ENCODE measurements around the gene F5. TPM values are rescaled to one million over a fixed set of nuclear protein-coding genes. Genes with fewer than 3 reads are reported as not detected.

F5 gene
- total and polyA plus RNA-seq, 2 of the 13 experiments (the other 11 are each of a cell fraction or from before 2014, with no cell fraction given): 38.3 to 64.0 TPM

DNA sequence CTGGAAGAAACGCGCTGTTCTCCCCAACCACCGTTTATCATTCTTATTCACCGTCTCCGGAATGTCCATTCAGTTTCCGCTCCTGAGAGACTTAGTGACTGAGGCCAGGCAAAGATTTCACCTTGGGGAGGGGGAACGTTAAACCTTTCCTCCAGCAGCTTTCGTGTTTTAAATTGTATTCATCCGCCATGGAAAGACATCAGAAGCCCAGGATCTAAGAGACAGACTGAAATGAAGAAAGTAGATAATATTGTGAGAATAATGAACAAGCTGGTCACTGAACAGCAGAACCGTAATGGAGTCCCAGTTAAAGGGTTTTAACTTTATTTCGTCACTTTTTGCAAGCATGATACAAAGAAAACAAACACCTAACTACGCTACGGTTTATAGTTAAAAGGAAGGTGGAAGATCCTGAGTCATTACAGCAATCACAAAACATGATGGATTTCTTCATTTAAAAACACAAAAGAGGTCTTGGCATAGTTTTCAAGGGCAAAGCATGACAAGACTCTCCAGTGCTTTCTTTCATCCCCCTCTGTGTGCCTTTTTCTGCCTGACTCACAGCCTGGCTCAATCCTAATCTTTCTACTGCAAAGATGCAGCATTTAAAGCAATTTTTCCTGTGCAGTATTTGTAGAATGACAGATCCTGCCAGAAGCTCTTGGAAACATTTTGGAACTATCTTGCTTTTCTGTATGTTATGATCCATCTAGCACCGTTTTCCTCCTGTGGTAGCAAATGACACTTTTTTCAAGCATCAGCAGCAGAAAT, 99.8 kb downstream of the F5 start (continued):
- TF ChIP-seq ATF7 (IDR thresholded peaks at IDR 0.05): no peak
- TF ChIP-seq ATF7 (CRISPR knock-in tag; IDR thresholded peaks at IDR 0.05): no peak
- TF ChIP-seq SMAD1 (CRISPR knock-in tag; IDR thresholded peaks at IDR 0.05; ENCODE audit: borderline replicate concordance, low read depth): no peak
- TF ChIP-seq ZNF564 (CRISPR knock-in tag; IDR thresholded peaks at IDR 0.05): no peak; the same call in 1 of the 2 replicates
- TF ChIP-seq RFX3 (CRISPR knock-in tag; IDR thresholded peaks at IDR 0.05): no peak
- TF ChIP-seq CTCF (CRISPR knock-in tag; IDR thresholded peaks at IDR 0.05): no peak
- TF ChIP-seq ARNT2 (CRISPR knock-in tag; IDR thresholded peaks at IDR 0.05; ENCODE audit: low read depth): no peak
- no peak for TF ChIP-seq DR1 (CRISPR knock-in tag; IDR thresholded peaks at IDR 0.05)
- no peak for TF ChIP-seq ZNF230 (CRISPR knock-in tag; IDR thresholded peaks at IDR 0.05)
- no peak for TF ChIP-seq EP300 (IDR thresholded peaks at IDR 0.05; ENCODE audit: low read depth in 2 of 2, low read length in 2 of 2)
- no peak for TF ChIP-seq EP300 (CRISPR knock-in tag; IDR thresholded peaks at IDR 0.05; ENCODE audit: borderline replicate concordance)
- no peak for TF ChIP-seq SMAD9 (CRISPR knock-in tag; IDR thresholded peaks at IDR 0.05)
- TF ChIP-seq GATAD1 (CRISPR knock-in tag; IDR thresholded peaks at IDR 0.05): no peak
- TF ChIP-seq ZNF747 (CRISPR knock-in tag; IDR thresholded peaks at IDR 0.05; ENCODE audit: borderline replicate concordance): 0 out of 2 replicates have a peak, but pooled peaks have one; percentile 8
- no peak for TF ChIP-seq AHR (CRISPR knock-in tag; IDR thresholded peaks at IDR 0.05)
- no peak for TF ChIP-seq SMYD3 (CRISPR knock-in tag; IDR thresholded peaks at IDR 0.05)
- TF ChIP-seq, protein P1, sequence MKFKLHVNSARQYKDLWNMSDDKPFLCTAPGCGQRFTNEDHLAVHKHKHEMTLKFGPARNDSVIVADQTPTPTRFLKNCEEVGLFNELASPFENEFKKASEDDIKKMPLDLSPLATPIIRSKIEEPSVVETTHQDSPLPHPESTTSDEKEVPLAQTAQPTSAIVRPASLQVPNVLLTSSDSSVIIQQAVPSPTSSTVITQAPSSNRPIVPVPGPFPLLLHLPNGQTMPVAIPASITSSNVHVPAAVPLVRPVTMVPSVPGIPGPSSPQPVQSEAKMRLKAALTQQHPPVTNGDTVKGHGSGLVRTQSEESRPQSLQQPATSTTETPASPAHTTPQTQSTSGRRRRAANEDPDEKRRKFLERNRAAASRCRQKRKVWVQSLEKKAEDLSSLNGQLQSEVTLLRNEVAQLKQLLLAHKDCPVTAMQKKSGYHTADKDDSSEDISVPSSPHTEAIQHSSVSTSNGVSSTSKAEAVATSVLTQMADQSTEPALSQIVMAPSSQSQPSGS (CRISPR knock-in tag; IDR thresholded peaks at IDR 0.05): no peak
- no peak for TF ChIP-seq SOX13 (IDR thresholded peaks at IDR 0.05)
- TF ChIP-seq SOX13 (CRISPR knock-in tag; conservative IDR thresholded peaks at IDR 0.05 in 1 of 2, IDR thresholded peaks at IDR 0.05 in 1 of 2): no peak
- no peak for TF ChIP-seq ESRRA (CRISPR knock-in tag; IDR thresholded peaks at IDR 0.05; ENCODE audit: low read depth)
- 0 out of 2 replicates have a peak, but pooled peaks have one; percentile 1 for TF ChIP-seq ZNF556 (CRISPR knock-in tag; IDR thresholded peaks at IDR 0.05; ENCODE audit: borderline replicate concordance)
- 0 out of 2 replicates have a peak, but pooled peaks have one; percentile 10 for TF ChIP-seq KLF12 (CRISPR knock-in tag; IDR thresholded peaks at IDR 0.05; ENCODE audit: borderline replicate concordance)
- no peak for TF ChIP-seq ZNF530 (CRISPR knock-in tag; IDR thresholded peaks at IDR 0.05; ENCODE audit: low read depth)
- TF ChIP-seq ZFP36L2 (CRISPR knock-in tag; IDR thresholded peaks at IDR 0.05): no peak
- no peak for TF ChIP-seq SP140L (CRISPR knock-in tag; IDR thresholded peaks at IDR 0.05; ENCODE audit: borderline replicate concordance)
- TF ChIP-seq NFKB2 (CRISPR knock-in tag; IDR thresholded peaks at IDR 0.05; ENCODE audit: borderline replicate concordance): no peak
- no peak for TF ChIP-seq SIX1 (CRISPR knock-in tag; IDR thresholded peaks at IDR 0.05; ENCODE audit: borderline replicate concordance)

Data from HepG2 (cell line).